Smooth muscle cell (in vitro differentiated cells): Measurements from ENCODE around the gene ZBTB37. TPM values are rescaled to one million over a fixed set of nuclear protein-coding genes. Genes with fewer than 3 reads are reported as not detected.
"Not testable (repeated sequence)": the region's sequence is repeated elsewhere in the genome, so short reads cannot be mapped to it uniquely, and the experiment has no call there.

Source experiments
- DNase-seq: peaks from one replicate; lab custom pipeline; 2025; ENCODE audit not compliant: unreplicated experiment; lab: John Stamatoyannopoulos, UW
- H2AFZ ChIP-seq: fragments of 200-600 bp; sonication (generic); 2 replicates; pipeline ENCODE4 v1.6.0; 2016; ENCODE audit warnings: antibody characterized with exemption, low read depth, mild to moderate bottlenecking
- H3F3A ChIP-seq: fragments of 200-600 bp; sonication (generic); 2 replicates; pipeline ENCODE4 v1.6.0; 2017; ENCODE audit warnings: antibody characterized with exemption, low read depth
- H3K27ac ChIP-seq: fragments of 200-600 bp; sonication (generic); 2 replicates; pipeline ENCODE4 v1.5.1; 2016; ENCODE audit warnings: low read depth, mild to moderate bottlenecking
- H3K27me3 ChIP-seq: fragments of 200-600 bp; sonication (generic); 2 replicates; pipeline ENCODE4 v1.6.1; 2016; ENCODE audit warnings: low read depth, mild to moderate bottlenecking
- H3K36me3 ChIP-seq: fragments of 200-600 bp; sonication (generic); 2 replicates; pipeline ENCODE4 v1.5.1; 2016; ENCODE audit warnings: low read depth
- H3K4me1 ChIP-seq: fragments of 200-600 bp; sonication (generic); 2 replicates; pipeline ENCODE4 v1.5.1; 2016; ENCODE audit warnings: low read depth
- H3K4me2 ChIP-seq: fragments of 200-600 bp; sonication (generic); 2 replicates; pipeline ENCODE4 v1.6.0; 2016; ENCODE audit warnings: mild to moderate bottlenecking
- H3K4me3 ChIP-seq: fragments of 200-600 bp; sonication (generic); 2 replicates; pipeline ENCODE4 v1.5.1; 2016; ENCODE audit warnings: mild to moderate bottlenecking
- H3K79me2 ChIP-seq: fragments of 200-600 bp; sonication (generic); 2 replicates; pipeline ENCODE4 v1.6.0; 2016; ENCODE audit warnings: low read depth, mild to moderate bottlenecking
- H3K9ac ChIP-seq: fragments of 200-600 bp; sonication (generic); 2 replicates; pipeline ENCODE4 v1.6.0; 2016; ENCODE audit warnings: low read depth
- H3K9me3 ChIP-seq: fragments of 200-600 bp; sonication (generic); replicated peaks from 2 replicates; pipeline ENCODE4 v1.5.1; 2016; ENCODE audit warnings: low read depth
- H4K20me1 ChIP-seq: fragments of 200-600 bp; sonication (generic); 2 replicates; pipeline ENCODE4 v1.6.0; 2016; ENCODE audit warnings: low read depth
- WGBS: methylation state at CpG from one replicate; pipeline ENCODE4 v1.1.7; 2016; ENCODE audit warnings: low lambda C conversion rate; 5-methylcytosine and 5-hydroxymethylcytosine counted together
- polyA plus RNA-seq: library from polyadenylated mRNA; unstranded; fragments of >200 nt; fragmentation: Nextera tagmentation; extraction: Ambion mirVana; gene quantifications from 2 replicates; pipeline ENCODE4 v1.2.1, GENCODE V29; 2016
- total RNA-seq: library from RNA; depleted of rRNA; stranded (reverse); fragments of >200 nt; gene quantifications from 2 replicates; pipeline ENCODE4 v1.2.3, GENCODE V29; 2014
- TF ChIP-seq, protein P1 (sequence below): fragments of 200-600 bp; sonication (generic); IDR thresholded peaks from 2 replicates; pipeline ENCODE4 v1.5.1; 2017; ENCODE audit warnings: borderline replicate concordance, mild to moderate bottlenecking, antibody characterized with exemption; ENCODE audit not compliant: insufficient read depth, poor library complexity, severe bottlenecking

The ZBTB37 gene
- total and polyA plus RNA-seq, 2 experiments from 2014 or later: 0.77 to 6.6 TPM

DNA sequence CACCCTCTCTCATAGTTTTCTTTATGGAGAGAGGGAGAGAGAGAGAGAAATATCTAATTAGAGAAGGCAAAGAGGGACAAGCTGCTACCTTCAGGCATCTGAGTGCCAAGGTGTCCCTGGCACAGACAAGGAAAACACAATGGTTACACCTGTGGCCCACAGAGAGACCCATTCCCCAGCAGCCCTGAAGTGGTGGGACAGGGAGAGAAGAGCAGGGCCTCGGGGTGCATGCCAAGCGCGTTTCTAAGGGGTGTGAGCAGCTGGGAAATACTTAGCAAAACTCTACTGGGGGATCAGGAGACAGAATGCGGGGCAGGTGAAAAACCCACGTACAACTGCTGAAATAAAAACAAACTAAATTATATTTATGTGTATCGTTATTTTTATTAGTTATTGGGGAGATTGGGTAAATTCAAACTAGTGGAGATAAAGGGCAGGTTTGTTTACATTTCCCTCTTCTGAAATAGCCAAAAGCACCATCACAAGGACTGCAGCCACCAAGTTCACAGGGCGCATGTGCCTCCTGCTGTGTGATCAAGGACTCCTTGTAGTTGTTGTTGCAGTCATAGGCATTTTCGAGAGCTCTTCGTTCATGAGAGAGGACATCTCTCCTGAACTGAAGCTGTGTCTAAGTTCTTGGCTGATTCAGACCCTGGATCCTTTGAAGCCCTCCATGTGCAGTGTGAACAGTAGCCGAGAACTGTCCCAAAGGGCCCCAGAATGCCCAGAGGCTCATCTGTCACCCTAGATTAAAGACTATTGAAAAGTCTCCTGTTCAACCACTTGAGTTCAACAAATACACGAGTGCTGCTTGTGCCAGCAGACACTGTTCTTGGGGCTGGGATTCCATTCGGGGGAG is 49.7 kb downstream of the ZBTB37 start:
- H4K20me1 ChIP-seq: no peaks in the 10 kb centered on the region
- TF ChIP-seq, protein P1, sequence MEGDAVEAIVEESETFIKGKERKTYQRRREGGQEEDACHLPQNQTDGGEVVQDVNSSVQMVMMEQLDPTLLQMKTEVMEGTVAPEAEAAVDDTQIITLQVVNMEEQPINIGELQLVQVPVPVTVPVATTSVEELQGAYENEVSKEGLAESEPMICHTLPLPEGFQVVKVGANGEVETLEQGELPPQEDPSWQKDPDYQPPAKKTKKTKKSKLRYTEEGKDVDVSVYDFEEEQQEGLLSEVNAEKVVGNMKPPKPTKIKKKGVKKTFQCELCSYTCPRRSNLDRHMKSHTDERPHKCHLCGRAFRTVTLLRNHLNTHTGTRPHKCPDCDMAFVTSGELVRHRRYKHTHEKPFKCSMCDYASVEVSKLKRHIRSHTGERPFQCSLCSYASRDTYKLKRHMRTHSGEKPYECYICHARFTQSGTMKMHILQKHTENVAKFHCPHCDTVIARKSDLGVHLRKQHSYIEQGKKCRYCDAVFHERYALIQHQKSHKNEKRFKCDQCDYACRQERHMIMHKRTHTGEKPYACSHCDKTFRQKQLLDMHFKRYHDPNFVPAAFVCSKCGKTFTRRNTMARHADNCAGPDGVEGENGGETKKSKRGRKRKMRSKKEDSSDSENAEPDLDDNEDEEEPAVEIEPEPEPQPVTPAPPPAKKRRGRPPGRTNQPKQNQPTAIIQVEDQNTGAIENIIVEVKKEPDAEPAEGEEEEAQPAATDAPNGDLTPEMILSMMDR: no peak
- no peaks in the 10 kb centered on the region for H3F3A ChIP-seq
- no peak overlapping the region for H2AFZ ChIP-seq
- DNase-seq: no peak
- no peak overlapping the region for H3K27ac ChIP-seq
- no peaks in the 10 kb centered on the region for H3K4me1 ChIP-seq
- H3K27me3 ChIP-seq: no peaks in the 10 kb centered on the region
- H3K4me3 ChIP-seq: no peak overlapping the region
- no peaks in the 10 kb centered on the region for H3K36me3 ChIP-seq
- H3K9ac ChIP-seq: no peak overlapping the region
- H3K4me2 ChIP-seq: no peak overlapping the region
- no peaks in the 10 kb centered on the region for H3K9me3 ChIP-seq
- H3K79me2 ChIP-seq: no peaks in the 10 kb centered on the region
- WGBS: 90% methylated on average over 12 of the region's 12 CpGs

DNA sequence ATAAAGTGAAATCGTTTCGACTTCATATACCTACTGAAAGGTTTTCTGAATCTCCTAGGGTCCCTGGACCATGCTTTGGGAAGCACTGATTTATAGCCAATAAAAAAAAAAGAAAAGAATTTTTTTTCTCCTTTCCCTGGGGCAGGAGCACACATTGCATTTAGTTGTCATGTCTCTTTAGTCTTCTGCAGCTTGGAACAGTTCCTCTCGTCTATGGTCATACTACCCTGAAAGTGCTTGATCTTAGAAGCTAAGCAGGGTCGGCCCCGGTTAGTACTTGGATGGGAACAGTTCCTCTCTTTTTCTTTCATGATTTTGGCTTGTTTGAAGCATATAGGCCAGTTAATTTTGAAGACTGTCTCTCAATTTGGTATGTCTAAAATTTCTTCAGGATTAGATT is 52.7 kb downstream of the ZBTB37 start:
- Histone ChIP-seq H3K4me1 (no peaks in the 10 kb centered on the region), H4K20me1 (no peaks in the 10 kb centered on the region), H3K79me2 (no peaks in the 10 kb centered on the region), H3K4me3 (no peak overlapping the region), H3F3A (no peaks in the 10 kb centered on the region), H3K9me3 (no peaks in the 10 kb centered on the region), H3K36me3 (no peaks in the 10 kb centered on the region), H3K9ac (no peak overlapping the region), H3K27ac (no peak overlapping the region), H2AFZ (no peak overlapping the region), H3K27me3 (no peaks in the 10 kb centered on the region), H3K4me2 (no peak overlapping the region)
- TF ChIP-seq, protein P1: no peak
- no peak for DNase-seq
- WGBS: 91% methylated on average over 5 of the region's 5 CpGs

DNA sequence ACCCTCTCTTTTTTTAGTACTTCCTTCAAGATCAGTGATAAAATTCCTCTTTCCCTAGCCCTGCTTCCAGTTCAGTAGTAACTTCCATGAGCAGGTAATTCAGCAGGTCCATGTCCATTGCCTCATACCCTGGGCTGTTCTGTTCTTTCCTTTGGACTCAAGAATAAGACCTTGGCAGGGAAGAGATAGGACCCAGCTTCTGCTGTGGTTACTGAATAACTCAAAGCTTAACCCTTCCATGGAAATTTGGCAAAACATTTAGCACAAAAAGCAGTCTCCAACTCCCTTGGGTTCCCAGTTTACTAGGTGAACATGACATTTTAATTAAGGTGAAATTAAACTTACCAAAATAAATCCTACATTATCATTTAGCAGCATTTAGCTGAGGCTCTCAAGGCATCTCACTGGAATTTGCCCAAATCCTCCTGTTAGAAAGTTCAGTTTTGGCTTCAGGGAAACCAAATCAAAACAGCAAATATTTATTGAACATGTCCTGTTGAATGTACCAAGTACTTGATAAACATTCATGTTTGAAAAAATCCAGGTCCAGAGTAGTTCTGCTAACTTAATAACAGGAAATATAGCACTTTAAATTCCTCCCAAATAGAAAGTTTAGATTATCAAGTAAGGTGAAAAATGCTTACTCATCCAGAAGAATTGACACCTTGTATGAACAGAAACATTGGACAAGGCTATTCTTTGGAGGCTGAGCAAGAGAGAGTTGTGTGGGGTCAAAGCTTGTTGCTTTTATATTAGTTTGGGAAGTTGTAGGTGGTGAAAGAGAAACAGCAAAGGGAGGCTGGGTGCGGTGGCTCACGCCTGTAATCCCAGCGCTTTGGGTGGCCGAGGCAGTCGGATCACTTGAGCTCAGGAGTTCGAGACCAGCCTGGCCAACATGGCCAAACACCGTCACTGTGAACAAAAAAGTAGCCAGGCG is 57.4 kb downstream of the ZBTB37 start:
- Histone ChIP-seq H3K79me2 (no peaks in the 10 kb centered on the region), H3K9ac (no peak overlapping the region), H3K9me3 (no peaks in the 10 kb centered on the region), H3F3A (no peaks in the 10 kb centered on the region), H4K20me1 (no peaks in the 10 kb centered on the region), H3K36me3 (no peaks in the 10 kb centered on the region), H3K4me2 (no peak overlapping the region), H3K4me3 (no peak overlapping the region), H2AFZ (no peak overlapping the region), H3K4me1 (no peaks in the 10 kb centered on the region), H3K27me3 (no peaks in the 10 kb centered on the region), H3K27ac (no peak overlapping the region)
- 94% methylated on average over 8 of the region's 8 CpGs for WGBS
- TF ChIP-seq, protein P1: no peak
- no peak for DNase-seq

DNA sequence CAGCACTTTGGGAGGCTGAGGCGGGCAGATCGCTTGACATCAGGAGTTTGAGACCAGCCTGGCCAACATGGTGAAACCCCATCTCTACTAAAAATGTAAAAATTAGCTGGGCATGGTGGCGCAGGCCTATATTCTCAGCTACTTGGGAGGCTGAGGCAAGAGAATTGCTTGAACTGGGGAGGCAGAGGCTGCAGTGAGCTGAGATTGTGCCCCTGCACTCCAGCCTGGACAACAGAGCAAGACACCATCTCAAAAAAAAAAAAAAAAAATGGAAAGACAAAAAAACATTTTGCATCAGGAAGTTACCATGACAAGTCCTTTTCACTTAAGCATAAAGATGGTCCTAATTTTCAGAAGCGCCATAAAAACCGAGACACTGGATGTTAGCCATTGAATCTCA is 62.4 kb downstream of the ZBTB37 start:
- H3F3A ChIP-seq, H3K4me2 ChIP-seq, H4K20me1 ChIP-seq, DNase-seq, H3K79me2 ChIP-seq, H2AFZ ChIP-seq, H3K36me3 ChIP-seq, H3K27me3 ChIP-seq, H3K9me3 ChIP-seq, H3K4me1 ChIP-seq, H3K4me3 ChIP-seq, H3K9ac ChIP-seq, H3K27ac ChIP-seq: not testable (repeated sequence)
- WGBS: 97% methylated on average over 5 of the region's 5 CpGs
